Kidney tubule cell (primary cell): ENCODE data around the gene KCNQ1.

ENCODE experiments used
- DNase-seq: peaks from one replicate; pipeline ENCODE4 v3.0.0-alpha.2; 2018; ENCODE audit warnings: low spot score

KCNQ1 gene

GRCh38 chr11:2797121-2797711 lies 352.4 kb downstream of the KCNQ1 start:
- no peak for DNase-seq

- DNase-seq = no peak
Observed at GRCh38 chr11:2797741-2798361, 353.0 kb downstream of the KCNQ1 start.

- peak; percentile 49 for DNase-seq
Observed at GRCh38 chr11:2798951-2799761, 354.3 kb downstream of the KCNQ1 start.

GRCh38 chr11:2799881-2800654 lies 355.3 kb downstream of the KCNQ1 start:
- DNase-seq = no peak

GRCh38 chr11:2800655-2801531 lies 356.1 kb downstream of the KCNQ1 start:
- DNase-seq = no peak

GRCh38 chr11:2801711-2802388 lies 357.0 kb downstream of the KCNQ1 start:
- DNase-seq = no peak

- no peak for DNase-seq
Observed at GRCh38 chr11:2802389-2803185, 357.8 kb downstream of the KCNQ1 start.

- DNase-seq = no peak
Observed at GRCh38 chr11:2803186-2804091, 358.6 kb downstream of the KCNQ1 start.

- no peak for DNase-seq
Observed at GRCh38 chr11:2804189-2804588, 359.4 kb downstream of the KCNQ1 start.

GRCh38 chr11:2804701-2805387 lies 360.0 kb downstream of the KCNQ1 start:
- no peak for DNase-seq

- no peak for DNase-seq
Observed at GRCh38 chr11:2805388-2806056, 360.7 kb downstream of the KCNQ1 start.

GRCh38 chr11:2806351-2807024 lies 361.7 kb downstream of the KCNQ1 start:
- no peak for DNase-seq

- DNase-seq = no peak
Observed at GRCh38 chr11:2807025-2807681, 362.3 kb downstream of the KCNQ1 start.

GRCh38 chr11:2807801-2808241 lies 363.0 kb downstream of the KCNQ1 start:
- no peak for DNase-seq

- no peak for DNase-seq
Observed at GRCh38 chr11:2808850-2809846, 364.3 kb downstream of the KCNQ1 start.
